GM23248 (cell line): ENCODE results near the gene SNX20.

Experiments
- EZH2 ChIP-seq: fragments of 200-600 bp; sonication (generic); IDR thresholded peaks from 2 replicates; pipeline ENCODE4 v1.6.1; 2018; ENCODE audit warnings: antibody characterized with exemption, mild to moderate bottlenecking; ENCODE audit not compliant: insufficient read depth, poor library complexity, severe bottlenecking
- EZH2phosphoT487 ChIP-seq: fragments of 200-600 bp; sonication (generic); IDR thresholded peaks from 2 replicates; pipeline ENCODE4 v1.6.1; 2018; ENCODE audit warnings: antibody characterized with exemption, moderate library complexity, mild to moderate bottlenecking, low read depth; ENCODE audit not compliant: insufficient read depth

- TF ChIP-seq EZH2: no peak
- TF ChIP-seq EZH2phosphoT487: no peak
Observed at GRCh38 chr16:50652836-50653425, 28.2 kb downstream of the SNX20 start.
